SK-N-SH treated with all-trans-retinoic acid at 6 μM for 48 hours (cell line): Measurements from ENCODE around the gene CFAP45.

Experiments used
- ATAC-seq: fragments of 200-7000 bp; cut with Tn5 transposase; 3 replicates; pipeline ENCODE4 v1.9.1; 2020; ENCODE audit warnings: mild to moderate bottlenecking, moderate library complexity
- ARNTL ChIP-seq: fragments of 450-650 bp; formaldehyde crosslinking; IDR thresholded peaks from 2 replicates; pipeline ENCODE4 v1.5.0; 2020; ENCODE audit warnings: low read depth, mild to moderate bottlenecking, moderate library complexity, borderline replicate concordance
- BACH2 ChIP-seq: fragments of 250-450 bp; sonication (Bioruptor Pico); IDR thresholded peaks from 2 replicates; pipeline ENCODE4 v1.9.0; 2021; ENCODE audit warnings: mild to moderate bottlenecking, borderline replicate concordance
- CSDC2 ChIP-seq: fragments of 250-450 bp; sonication (Bioruptor Pico); IDR thresholded peaks from 2 replicates; pipeline ENCODE4 v1.5.0; 2020; ENCODE audit warnings: mild to moderate bottlenecking, moderate library complexity
- ESRRG ChIP-seq: fragments of 250-450 bp; sonication (Bioruptor Pico); IDR thresholded peaks from 2 replicates; pipeline ENCODE4 v1.6.1; 2021; ENCODE audit warnings: mild to moderate bottlenecking
- GLIS3 ChIP-seq: fragments of 250-450 bp; sonication (Bioruptor Pico); IDR thresholded peaks from 2 replicates; pipeline ENCODE4 v1.5.0; 2020; ENCODE audit warnings: mild to moderate bottlenecking, moderate library complexity
- ISL1 ChIP-seq: fragments of 250-450 bp; sonication (Bioruptor Pico); IDR thresholded peaks from 2 replicates; pipeline ENCODE4 v2.1.2; 2022; ENCODE audit warnings: mild to moderate bottlenecking, moderate library complexity
- OSR1 ChIP-seq: fragments of 250-450 bp; sonication (Bioruptor Pico); IDR thresholded peaks from 2 replicates; pipeline ENCODE4 v1.8.0; 2022; ENCODE audit warnings: moderate library complexity, mild to moderate bottlenecking, inconsistent platforms
- PATZ1 ChIP-seq: fragments of 250-450 bp; sonication (Bioruptor Pico); IDR thresholded peaks from 2 replicates; pipeline ENCODE4 v1.8.0; 2020; ENCODE audit warnings: mild to moderate bottlenecking, moderate library complexity, borderline replicate concordance
- POU6F1 ChIP-seq: fragments of 250-450 bp; sonication (Bioruptor Pico); IDR thresholded peaks from 2 replicates; pipeline ENCODE4 v1.8.0; 2021; ENCODE audit warnings: low read depth, mild to moderate bottlenecking, moderate library complexity, borderline replicate concordance
- PPARA ChIP-seq: fragments of 250-450 bp; sonication (Bioruptor Pico); IDR thresholded peaks from 2 replicates; pipeline ENCODE4 v1.5.0; 2020; ENCODE audit warnings: mild to moderate bottlenecking, borderline replicate concordance
- RARB ChIP-seq: fragments of 250-450 bp; sonication (Bioruptor Pico); IDR thresholded peaks from 2 replicates; pipeline ENCODE4 v1.8.0; 2021; ENCODE audit warnings: mild to moderate bottlenecking, moderate library complexity
- SNAI2 ChIP-seq: fragments of 250-450 bp; sonication (Bioruptor Pico); IDR thresholded peaks from 2 replicates; pipeline ENCODE4 v1.5.0; 2020; ENCODE audit warnings: mild to moderate bottlenecking, moderate library complexity
- TOX ChIP-seq: fragments of 250-450 bp; sonication (Bioruptor Pico); IDR thresholded peaks from 2 replicates; pipeline ENCODE4 v1.8.0; 2021; ENCODE audit warnings: mild to moderate bottlenecking, moderate library complexity, borderline replicate concordance
- TSHZ2 ChIP-seq: fragments of 250-450 bp; sonication (Bioruptor Pico); IDR thresholded peaks from 2 replicates; pipeline ENCODE4 v1.5.0; 2020; ENCODE audit warnings: mild to moderate bottlenecking, moderate library complexity
- ZC3H10 ChIP-seq: fragments of 250-450 bp; sonication (Bioruptor Pico); IDR thresholded peaks from 2 replicates; pipeline ENCODE4 v1.5.1; 2021; ENCODE audit warnings: mild to moderate bottlenecking, moderate library complexity
- ZFP3 ChIP-seq: fragments of 250-450 bp; sonication (Bioruptor Pico); IDR thresholded peaks from 2 replicates; pipeline ENCODE4 v1.5.0; 2020; ENCODE audit warnings: mild to moderate bottlenecking, moderate library complexity
- TF ChIP-seq, protein P1 (sequence below): fragments of 250-450 bp; sonication (Bioruptor Pico); IDR thresholded peaks from 2 replicates; pipeline ENCODE4 v1.5.1; 2021; ENCODE audit warnings: mild to moderate bottlenecking, moderate library complexity

Gene CFAP45

GRCh38 chr1:159929155-159930051 lies 29.4 kb upstream of the CFAP45 start (continued):
- TF ChIP-seq ARNTL (CRISPR knock-in tag) = no peak
- TF ChIP-seq, protein P1, sequence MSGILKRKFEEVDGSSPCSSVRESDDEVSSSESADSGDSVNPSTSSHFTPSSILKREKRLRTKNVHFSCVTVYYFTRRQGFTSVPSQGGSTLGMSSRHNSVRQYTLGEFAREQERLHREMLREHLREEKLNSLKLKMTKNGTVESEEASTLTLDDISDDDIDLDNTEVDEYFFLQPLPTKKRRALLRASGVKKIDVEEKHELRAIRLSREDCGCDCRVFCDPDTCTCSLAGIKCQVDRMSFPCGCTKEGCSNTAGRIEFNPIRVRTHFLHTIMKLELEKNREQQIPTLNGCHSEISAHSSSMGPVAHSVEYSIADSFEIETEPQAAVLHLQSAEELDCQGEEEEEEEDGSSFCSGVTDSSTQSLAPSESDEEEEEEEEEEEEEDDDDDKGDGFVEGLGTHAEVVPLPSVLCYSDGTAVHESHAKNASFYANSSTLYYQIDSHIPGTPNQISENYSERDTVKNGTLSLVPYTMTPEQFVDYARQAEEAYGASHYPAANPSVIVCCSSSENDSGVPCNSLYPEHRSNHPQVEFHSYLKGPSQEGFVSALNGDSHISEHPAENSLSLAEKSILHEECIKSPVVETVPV (CRISPR knock-in tag) = no peak
- TF ChIP-seq POU6F1 (CRISPR knock-in tag) = no peak
- no peak for TF ChIP-seq RARB (CRISPR knock-in tag)
- TF ChIP-seq ESRRG (CRISPR knock-in tag) = no peak
- TF ChIP-seq OSR1 (CRISPR knock-in tag) = no peak
- no peak for TF ChIP-seq TOX (CRISPR knock-in tag)
- no peak for TF ChIP-seq ZC3H10 (CRISPR knock-in tag)

DNA sequence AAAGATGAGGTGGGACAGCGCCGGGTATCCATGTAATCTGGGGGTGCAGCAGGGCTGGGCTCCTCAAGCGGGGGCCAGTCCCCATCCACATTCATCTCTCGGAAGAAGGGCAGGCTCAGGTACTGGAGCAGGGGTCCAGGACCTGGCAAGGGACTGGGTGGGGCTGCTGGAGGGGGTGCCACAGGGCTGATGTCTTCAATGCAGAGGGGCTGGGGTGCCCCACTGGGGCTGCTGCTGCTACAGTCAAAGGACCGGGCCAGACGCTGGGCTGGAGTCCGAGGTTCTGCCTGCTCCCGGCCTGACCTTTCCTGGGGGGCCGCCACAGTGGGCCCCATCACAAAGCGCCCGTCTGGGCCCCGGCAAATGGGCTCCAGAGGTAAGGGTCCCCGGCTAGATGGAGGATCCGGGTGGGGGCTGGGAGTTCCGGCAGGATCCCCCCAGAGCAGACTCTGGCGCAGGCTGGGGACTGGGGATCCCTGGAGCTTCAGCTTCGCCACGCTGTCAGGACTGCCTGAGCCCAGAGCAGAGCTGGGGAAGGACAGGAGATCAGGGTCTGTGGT lies 28.6 kb upstream of the CFAP45 start:
- no peak for TF ChIP-seq RARB (CRISPR knock-in tag)
- ATAC-seq = no peak

DNA sequence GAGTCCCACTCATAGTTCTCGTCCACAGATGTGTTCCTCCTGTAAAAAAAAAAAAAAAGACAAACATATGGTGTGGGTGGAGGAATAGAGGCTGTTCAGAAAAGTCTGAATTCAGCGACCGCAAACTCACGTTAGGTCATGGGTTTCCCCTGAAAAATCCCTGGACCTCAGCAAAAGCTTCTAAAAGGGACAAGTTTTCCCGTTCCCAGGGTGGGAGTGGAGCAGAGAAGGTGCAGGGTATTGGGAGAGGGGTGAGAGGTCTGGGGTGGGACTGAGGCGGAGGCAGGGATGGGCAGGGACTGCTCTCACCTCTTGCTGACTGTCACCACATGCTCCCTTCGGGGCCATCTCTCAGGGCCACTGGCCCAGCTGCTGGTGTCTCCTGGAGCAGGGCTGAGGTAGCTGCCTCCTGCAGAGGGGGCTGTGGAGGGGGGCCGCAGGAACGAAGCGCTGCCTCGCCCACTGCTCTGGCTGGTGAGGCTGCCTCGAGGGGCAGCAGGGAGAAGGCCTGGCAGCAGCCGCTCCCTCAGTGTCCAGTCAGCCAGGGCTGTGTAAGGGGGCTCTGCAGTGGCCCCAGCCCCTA lies 28.0 kb upstream of the CFAP45 start:
- TF ChIP-seq, protein P1 (CRISPR knock-in tag) = no peak
- TF ChIP-seq ZC3H10 (CRISPR knock-in tag) = no peak
- TF ChIP-seq GLIS3 = no peak
- no peak for TF ChIP-seq PATZ1 (CRISPR knock-in tag)
- no peak for TF ChIP-seq TSHZ2 (CRISPR knock-in tag)
- TF ChIP-seq CSDC2 (CRISPR knock-in tag) = no peak
- TF ChIP-seq POU6F1 (CRISPR knock-in tag) = no peak
- no peak for TF ChIP-seq TOX (CRISPR knock-in tag)
- TF ChIP-seq ZFP3 (CRISPR knock-in tag) = no peak
- TF ChIP-seq ESRRG (CRISPR knock-in tag) = no peak
- TF ChIP-seq SNAI2 (CRISPR knock-in tag) = no peak
- no peak for TF ChIP-seq BACH2 (CRISPR knock-in tag)
- no peak for TF ChIP-seq ARNTL (CRISPR knock-in tag)
- TF ChIP-seq ISL1 (CRISPR knock-in tag) = no peak
- TF ChIP-seq PPARA = no peak
- TF ChIP-seq OSR1 (CRISPR knock-in tag) = no peak
- no peak for ATAC-seq
